Measurements from ENCODE around the gene NID2.

Gene NID2

GRCh38 chr14:52075371-52075770 lies 6.5 kb upstream of the NID2 start:
- TF ChIP-seq CTCF (IDR thresholded peaks at IDR 0.05; ENCODE audit: low read depth, low read length, poor library complexity, severe bottlenecking) (no peak), EZH2phosphoT487 (IDR thresholded peaks at IDR 0.05; ENCODE audit: borderline replicate concordance, low read length) (no peak)
- no peaks in the 10 kb centered on the region for H3F3A ChIP-seq (ENCODE audit: control insufficient read depth, insufficient read depth)
- no peak overlapping the region for H3K4me2 ChIP-seq (ENCODE audit: low read length)
- no peaks in the 10 kb centered on the region for H3K9me2 ChIP-seq (replicated peaks; ENCODE audit: control insufficient read depth, low read length)
- H3K4me1 ChIP-seq (ENCODE audit: control insufficient read depth, low read length), result no peaks in the 10 kb centered on the region
- H3K79me2 ChIP-seq (ENCODE audit: control insufficient read depth, low read length), result no peaks in the 10 kb centered on the region
- H3K36me3 ChIP-seq (ENCODE audit: control insufficient read depth, low read length), result no peaks in the 10 kb centered on the region
- H3K9me3 ChIP-seq (ENCODE audit: control insufficient read depth, insufficient read depth, low read length), result no peaks in the 10 kb centered on the region
- H3K27me3 ChIP-seq (ENCODE audit: control insufficient read depth, low read length), result peaks cover 2% of the 10 kb centered on the region; the same call in 1 of the 2 replicates
- no peak overlapping the region for H3K4me3 ChIP-seq (ENCODE audit: low read length)
- H4K20me1 ChIP-seq (ENCODE audit: control insufficient read depth, insufficient read depth, low read depth, low read length), result no peaks in the 10 kb centered on the region
- H3K27ac ChIP-seq (ENCODE audit: low read depth, low read length), result no peak overlapping the region

- H3K36me3 ChIP-seq (ENCODE audit: control insufficient read depth, low read length), result no peaks in the 10 kb centered on the region
- H3K4me3 ChIP-seq (ENCODE audit: low read length), result no peak overlapping the region
- H3K27me3 ChIP-seq (ENCODE audit: control insufficient read depth, low read length), result peaks cover 7% of the 10 kb centered on the region; the same call in 1 of the 2 replicates
- H3K27ac ChIP-seq (ENCODE audit: low read depth, low read length), result no peak overlapping the region
- no peaks in the 10 kb centered on the region for H3F3A ChIP-seq (ENCODE audit: control insufficient read depth, insufficient read depth)
- no peaks in the 10 kb centered on the region for H3K4me1 ChIP-seq (ENCODE audit: control insufficient read depth, low read length)
- H3K4me2 ChIP-seq (ENCODE audit: low read length), result no peak overlapping the region
- peaks cover 9% of the 10 kb centered on the region for H3K9me3 ChIP-seq (ENCODE audit: control insufficient read depth, insufficient read depth, low read length)
- no peaks in the 10 kb centered on the region for H3K79me2 ChIP-seq (ENCODE audit: control insufficient read depth, low read length)
- no peak for TF ChIP-seq CTCF (IDR thresholded peaks at IDR 0.05; ENCODE audit: low read depth, low read length, poor library complexity, severe bottlenecking)
- TF ChIP-seq EZH2phosphoT487 (IDR thresholded peaks at IDR 0.05; ENCODE audit: borderline replicate concordance, low read length), result no peak
- no peaks in the 10 kb centered on the region for H4K20me1 ChIP-seq (ENCODE audit: control insufficient read depth, insufficient read depth, low read depth, low read length)
- no peaks in the 10 kb centered on the region for H3K9me2 ChIP-seq (replicated peaks; ENCODE audit: control insufficient read depth, low read length)
These were observed 4.4 kb upstream of the NID2 start for GRCh38 chr14:52073251-52073650.

- Histone ChIP-seq H3F3A (ENCODE audit: control insufficient read depth, insufficient read depth) (no peaks in the 10 kb centered on the region), H3K27ac (ENCODE audit: low read depth, low read length) (no peak overlapping the region)
These were observed 3.5 kb upstream of the NID2 start for GRCh38 chr14:52072266-52072780.

More at GRCh38 chr14:52072266-52072780, 3.5 kb upstream of the NID2 start:
- Histone ChIP-seq H3K4me2 (ENCODE audit: low read length) (no peak overlapping the region), H3K9me2 (replicated peaks; ENCODE audit: control insufficient read depth, low read length) (no peaks in the 10 kb centered on the region), H4K20me1 (ENCODE audit: control insufficient read depth, insufficient read depth, low read depth, low read length) (no peaks in the 10 kb centered on the region), H3K36me3 (ENCODE audit: control insufficient read depth, low read length) (no peaks in the 10 kb centered on the region), H3K27me3 (ENCODE audit: control insufficient read depth, low read length) (peaks cover 7% of the 10 kb centered on the region; the same call in 1 of the 2 replicates), H3K9me3 (ENCODE audit: control insufficient read depth, insufficient read depth, low read length) (peaks cover 10% of the 10 kb centered on the region), H3K4me3 (ENCODE audit: low read length) (no peak overlapping the region), H3K4me1 (ENCODE audit: control insufficient read depth, low read length) (no peaks in the 10 kb centered on the region), H3K79me2 (ENCODE audit: control insufficient read depth, low read length) (no peaks in the 10 kb centered on the region)
- TF ChIP-seq CTCF (IDR thresholded peaks at IDR 0.05; ENCODE audit: low read depth, low read length, poor library complexity, severe bottlenecking) (no peak), EZH2phosphoT487 (IDR thresholded peaks at IDR 0.05; ENCODE audit: borderline replicate concordance, low read length) (no peak)

Data from DOHH2 (cell line).